SHP77 treated with DMSO at 0.1 percent for 48 hours (cell line): ENCODE data around the gene SYNJ2.

ENCODE experiments used
- DNase-seq: peaks from one replicate; lab custom pipeline; 2025; lab: John Stamatoyannopoulos, UW

SYNJ2 gene

GRCh38 chr6:157982102-157982562, 469 bp downstream of the SYNJ2 start:
- DNase-seq: no peak

GRCh38 chr6:157982563-157983405, 1.1 kb downstream of the SYNJ2 start:
- no peak for DNase-seq

GRCh38 chr6:157983406-157984119, 1.9 kb downstream of the SYNJ2 start:
- DNase-seq: no peak

GRCh38 chr6:157984128-157984527, 2.5 kb downstream of the SYNJ2 start:
- DNase-seq: no peak

DNA sequence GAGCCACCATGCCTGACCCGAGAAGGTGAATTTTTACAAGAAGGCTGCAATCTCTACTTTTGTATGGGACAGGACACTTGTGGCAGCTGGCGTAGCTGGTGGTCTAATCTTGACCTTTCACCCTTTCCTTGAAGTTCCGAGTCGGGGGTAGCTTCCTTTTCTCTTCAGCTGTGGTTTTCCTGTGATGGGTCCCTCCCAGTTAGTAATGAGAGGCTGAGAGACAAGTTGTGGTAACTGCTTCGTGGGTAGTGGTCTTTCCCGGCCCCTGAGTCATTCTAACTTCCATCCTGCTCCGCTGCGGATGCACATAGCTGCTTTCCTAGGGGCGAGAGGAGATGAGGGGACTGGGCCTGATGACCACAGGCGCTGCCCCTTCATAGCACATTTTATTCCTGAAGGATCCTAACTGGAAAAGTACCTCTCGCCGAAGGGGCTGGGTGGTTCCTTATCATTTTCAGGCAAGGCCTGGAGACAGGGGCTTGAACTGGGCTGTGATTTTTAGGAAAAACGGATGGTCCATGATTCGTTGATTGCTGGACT, 3.1 kb downstream of the SYNJ2 start:
- no peak for DNase-seq

DNA sequence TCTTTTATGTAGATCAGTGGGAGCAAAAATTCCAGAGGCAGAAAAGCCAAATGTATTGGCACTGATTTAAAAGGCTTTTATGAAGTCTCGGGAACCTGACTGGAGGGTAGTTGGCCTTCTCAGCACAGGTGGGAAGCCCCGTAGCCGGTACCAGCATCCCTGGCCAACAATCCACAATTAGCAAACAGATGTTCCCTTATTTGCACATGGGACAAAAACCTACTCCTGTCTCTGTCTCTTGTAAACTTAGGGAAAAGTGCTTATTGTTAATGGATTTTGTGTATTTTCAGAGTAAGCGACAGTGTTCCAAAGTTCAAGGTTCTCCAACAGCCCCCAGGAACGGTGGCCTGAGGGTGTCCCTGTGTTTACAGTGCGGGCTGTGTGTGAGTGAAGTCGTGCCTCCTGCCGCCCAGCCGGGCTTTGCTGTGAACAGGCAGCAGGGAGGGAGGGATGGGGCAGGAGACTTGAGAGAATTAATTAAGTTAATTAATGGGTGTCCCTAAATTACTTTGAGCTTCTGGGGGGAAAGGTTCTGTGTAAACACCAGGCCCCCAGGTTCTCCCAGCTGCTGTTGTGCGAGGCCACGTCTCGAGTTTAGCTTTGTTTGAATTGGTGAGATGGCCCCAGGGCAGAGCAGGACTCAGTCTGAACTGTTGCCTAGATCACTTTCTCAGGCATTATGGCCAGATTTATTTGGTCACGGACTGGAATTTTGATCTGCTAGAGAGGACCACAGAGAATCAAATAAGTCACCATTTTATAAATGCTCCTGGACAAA, 3.9 kb downstream of the SYNJ2 start:
- DNase-seq: no peak

DNA sequence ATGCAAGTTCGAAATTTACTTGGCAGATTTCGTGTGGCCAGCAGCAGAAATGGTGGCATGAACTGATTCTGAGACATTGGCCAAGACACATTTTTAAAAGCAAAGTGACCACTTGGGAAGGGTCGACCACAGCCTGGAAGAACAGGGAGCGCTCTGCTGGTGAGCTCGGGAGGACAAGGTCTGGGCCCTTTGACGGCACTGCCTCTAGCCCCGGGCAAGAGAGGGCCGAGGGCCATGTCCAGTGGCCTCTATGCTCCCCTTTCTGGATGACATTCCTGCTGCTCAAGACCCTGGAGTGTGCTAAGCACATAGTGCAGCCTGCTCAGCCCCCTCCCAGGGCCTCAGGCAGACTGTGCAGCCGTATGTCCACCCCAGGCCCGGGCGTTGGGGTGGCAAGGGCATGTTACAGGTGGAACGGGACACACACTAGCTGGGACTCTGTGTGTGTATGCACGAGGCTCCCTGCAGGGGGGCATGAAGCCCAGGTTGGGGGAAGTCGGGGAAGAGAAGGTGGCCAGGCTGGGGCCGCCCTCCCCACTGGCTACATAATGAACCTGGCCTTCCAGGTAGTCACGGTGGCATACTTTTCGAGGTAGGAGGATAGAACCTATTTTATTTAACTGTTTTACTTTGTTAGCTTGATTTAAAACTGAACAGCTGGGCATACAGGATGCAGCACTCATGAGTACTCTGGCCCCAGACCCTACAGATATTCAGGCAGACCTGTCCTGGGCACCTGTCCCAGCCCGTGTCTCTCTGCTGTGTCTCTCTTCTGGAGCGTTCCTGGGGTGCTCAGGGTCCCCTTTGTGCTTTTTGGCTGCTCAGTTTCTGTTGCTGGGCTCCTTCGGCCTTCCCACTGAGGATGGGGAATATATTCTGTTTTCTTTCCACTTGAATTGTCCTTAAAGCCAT, 6.4 kb downstream of the SYNJ2 start:
- DNase-seq: no peak

- no peak for DNase-seq
Observed at GRCh38 chr6:157988700-157989063, 7.0 kb downstream of the SYNJ2 start.

DNA sequence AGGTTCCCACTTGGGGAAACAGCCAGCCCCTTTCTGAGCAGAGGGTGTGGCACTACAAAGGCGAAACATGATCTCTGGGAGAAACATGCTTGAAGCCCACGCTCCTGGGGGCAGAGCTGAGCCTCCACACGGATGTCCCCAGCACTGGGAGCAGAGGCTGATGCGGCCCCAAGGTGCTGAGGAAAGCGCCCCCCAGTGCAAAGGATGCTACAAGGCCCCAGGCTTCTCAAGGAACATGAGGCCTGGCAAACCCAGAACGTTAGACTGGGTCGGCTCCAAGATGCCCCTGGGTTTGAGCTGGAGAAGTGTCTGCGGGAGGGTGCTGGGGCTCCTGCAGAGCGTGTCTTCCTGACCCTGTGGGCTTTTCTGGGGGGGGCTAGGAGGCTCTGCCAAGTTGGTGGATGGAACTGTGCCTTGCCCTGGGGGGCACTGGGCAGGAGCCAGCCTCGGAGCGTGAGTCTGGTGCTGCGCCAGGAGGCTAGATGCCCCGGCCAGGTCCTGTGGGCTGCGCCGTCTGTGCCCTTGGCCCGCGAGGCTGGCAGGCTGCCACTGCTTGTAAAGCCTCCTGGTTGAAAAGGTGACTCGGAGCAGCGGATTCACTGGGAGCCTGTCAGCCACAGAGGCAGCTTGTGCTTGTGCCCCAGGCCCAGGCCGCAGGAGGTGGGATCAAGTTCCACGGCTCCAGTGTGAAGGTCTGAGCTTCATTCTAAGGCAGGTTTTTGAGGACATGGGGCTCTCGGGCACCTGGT, 8.1 kb downstream of the SYNJ2 start:
- peak; percentile 78 for DNase-seq

DNA sequence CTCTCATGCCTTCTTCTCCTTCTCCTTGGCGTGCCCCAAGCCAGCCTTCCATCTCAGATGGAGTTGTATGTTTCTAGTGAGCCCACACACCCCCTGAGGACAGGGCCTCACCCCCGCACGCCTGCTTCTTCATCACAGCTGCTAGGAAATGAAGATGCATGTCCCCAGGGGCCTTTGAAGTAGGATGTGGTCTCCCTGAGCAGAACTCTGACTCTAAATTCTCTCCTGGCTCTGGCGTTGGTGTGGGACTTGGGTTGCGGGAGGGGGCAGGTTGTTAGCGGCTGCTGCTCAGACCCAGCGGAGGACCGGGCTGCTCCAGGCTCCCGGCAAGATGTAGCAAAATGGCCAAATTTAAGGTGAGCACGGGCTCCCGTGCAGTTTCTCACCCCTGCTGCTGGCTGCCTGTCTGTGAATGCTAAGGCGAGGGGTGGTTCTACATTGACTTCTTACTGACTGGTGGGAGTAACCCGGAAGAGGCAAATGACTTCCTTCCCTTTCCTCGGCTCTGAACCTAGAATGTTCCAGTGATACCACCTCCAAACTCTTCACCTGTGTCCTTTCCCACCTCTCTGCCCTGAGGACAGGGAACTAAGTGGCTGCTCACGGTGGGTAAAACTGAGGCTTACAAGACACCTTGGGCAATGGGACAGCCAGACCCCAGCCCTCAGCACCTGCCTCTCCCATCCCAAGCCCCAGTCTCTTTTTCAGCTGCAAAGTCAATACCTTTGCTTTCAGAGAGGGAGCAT, 8.8 kb downstream of the SYNJ2 start:
- no peak for DNase-seq

DNA sequence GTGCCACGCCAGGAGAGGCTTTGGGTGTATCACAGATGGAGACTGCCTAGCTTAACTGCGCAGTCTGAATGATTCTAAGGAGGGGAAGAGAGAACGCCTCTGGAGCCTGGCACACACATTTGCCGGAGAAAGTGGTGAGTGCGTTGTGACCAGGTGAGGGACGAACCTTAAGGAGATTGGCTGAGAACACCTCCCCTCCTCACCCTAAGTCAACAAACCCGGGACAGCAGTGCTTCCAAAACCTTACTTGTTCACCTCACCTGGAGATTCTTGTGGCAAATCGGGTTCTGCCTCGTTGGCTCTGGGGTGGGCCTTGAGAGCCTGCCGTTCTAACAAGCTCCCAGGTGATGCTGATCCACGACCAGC, 9.4 kb downstream of the SYNJ2 start:
- DNase-seq: no peak

DNA sequence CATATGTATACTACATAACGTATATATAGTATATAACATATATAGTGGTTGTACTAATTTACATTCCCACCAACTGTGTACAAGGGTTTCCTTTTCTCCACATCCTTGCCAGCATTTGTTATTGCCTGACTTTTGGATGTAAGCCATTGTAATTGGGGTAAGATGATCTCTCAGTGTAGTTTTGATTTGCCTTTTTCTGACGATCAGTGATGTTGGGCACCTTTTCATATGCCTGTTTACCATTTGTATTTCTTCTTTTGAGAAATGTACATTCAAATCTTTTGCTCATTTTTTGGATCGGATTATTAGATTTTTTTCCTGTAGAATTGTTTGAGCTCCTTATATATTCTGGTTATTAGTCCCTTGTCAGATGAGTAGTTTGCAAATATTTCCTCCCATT, 11.4 kb downstream of the SYNJ2 start:
- DNase-seq: no peak

- DNase-seq: no peak
Observed at GRCh38 chr6:157994125-157994795, 12.6 kb downstream of the SYNJ2 start.

- DNase-seq: no peak
Observed at GRCh38 chr6:157995458-157995857, 13.8 kb downstream of the SYNJ2 start.

DNA sequence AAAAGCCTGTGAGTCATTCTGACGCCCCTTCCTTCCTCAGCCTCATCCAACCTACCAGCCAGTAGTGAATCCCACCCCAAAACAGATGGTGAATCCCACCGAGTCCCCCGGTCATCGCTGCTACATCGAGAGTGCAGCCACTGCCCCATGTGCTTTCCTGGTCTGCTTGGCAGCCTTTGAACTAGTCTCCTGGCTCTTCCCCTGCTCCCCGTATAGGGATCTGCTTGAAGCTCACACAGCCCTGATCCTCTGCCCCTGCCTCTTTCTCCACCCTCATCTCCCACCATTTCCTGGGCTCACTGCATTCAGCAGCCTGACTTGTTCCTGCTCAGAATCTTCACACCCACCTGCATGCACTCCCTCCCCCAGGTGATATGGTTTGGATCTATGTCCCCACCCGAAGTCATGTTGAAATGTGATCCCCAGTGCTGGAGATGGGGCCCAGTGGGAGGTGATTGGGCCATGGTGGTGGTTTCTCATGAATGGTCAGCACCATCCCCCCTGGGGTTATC, 14.6 kb downstream of the SYNJ2 start:
- DNase-seq: no peak

- DNase-seq: no peak
Observed at GRCh38 chr6:157996918-157997702, 15.4 kb downstream of the SYNJ2 start.

DNA sequence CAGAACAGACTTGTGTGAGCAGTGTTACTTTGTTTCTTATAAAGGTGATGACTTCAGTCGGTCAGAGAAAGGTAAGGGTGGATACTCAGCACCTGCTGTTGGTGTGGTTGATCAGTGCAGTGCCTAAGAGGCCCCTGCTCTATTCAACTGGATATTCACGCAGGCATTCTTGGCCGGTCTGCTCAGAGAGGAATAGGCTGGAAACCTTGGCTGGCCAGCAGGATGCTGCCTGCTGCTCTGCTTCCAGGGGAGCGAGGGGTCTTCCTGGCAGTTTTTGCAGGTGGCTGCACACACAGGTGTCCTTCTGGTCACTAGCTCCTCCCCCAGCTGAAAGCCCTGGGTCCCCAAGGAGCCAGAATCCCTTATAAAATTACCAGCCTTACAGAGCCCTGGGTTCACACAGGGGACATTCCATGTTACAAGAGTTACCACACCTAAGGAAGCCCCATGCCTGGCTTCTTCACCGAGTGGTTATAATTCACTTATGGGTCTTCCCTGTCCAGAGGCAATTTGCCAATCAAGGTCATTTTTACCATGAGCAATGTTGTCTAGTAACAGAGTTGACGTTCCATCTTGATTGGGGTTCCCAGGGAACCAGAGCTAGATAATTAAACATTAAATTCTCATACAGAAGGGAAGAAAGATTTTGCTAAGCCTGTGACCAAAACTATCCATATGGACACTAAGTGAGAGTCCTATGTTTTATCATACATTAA, 16.4 kb downstream of the SYNJ2 start:
- DNase-seq: no peak
